Skeletal muscle satellite cell (primary cell): Measurements from ENCODE around the gene MED8.
"Not testable (repeated sequence)": the region's sequence is repeated elsewhere in the genome, so short reads cannot be mapped to it uniquely, and the experiment has no call there.

ENCODE experiments used
- H3K27me3 ChIP-seq: 2 replicates; pipeline ENCODE4 v1.7.0; 2013; ENCODE audit warnings: low read length; ENCODE audit not compliant: control insufficient read depth, insufficient read depth
- H3K36me3 ChIP-seq: 2 replicates; pipeline ENCODE4 v1.7.0; 2013; ENCODE audit warnings: mild to moderate bottlenecking, control low read depth, low read length; ENCODE audit not compliant: insufficient read depth
- H3K4me1 ChIP-seq: 2 replicates; pipeline ENCODE4 v1.7.0; 2013; ENCODE audit warnings: low read length; ENCODE audit not compliant: control insufficient read depth, insufficient read depth
- H3K4me2 ChIP-seq: 2 replicates; pipeline ENCODE4 v1.7.0; 2013; ENCODE audit warnings: mild to moderate bottlenecking, low read length
- H3K4me3 ChIP-seq: 2 replicates; pipeline ENCODE4 v1.7.0; 2013; ENCODE audit warnings: low read length
- H3K9ac ChIP-seq: 2 replicates; pipeline ENCODE4 v1.7.0; 2013; ENCODE audit warnings: mild to moderate bottlenecking, low read depth, low read length, moderate library complexity
- H3K9me3 ChIP-seq: replicated peaks from 2 replicates; pipeline ENCODE4 v1.7.0; 2013; ENCODE audit warnings: mild to moderate bottlenecking, control low read depth, low read length

Gene MED8

DNA sequence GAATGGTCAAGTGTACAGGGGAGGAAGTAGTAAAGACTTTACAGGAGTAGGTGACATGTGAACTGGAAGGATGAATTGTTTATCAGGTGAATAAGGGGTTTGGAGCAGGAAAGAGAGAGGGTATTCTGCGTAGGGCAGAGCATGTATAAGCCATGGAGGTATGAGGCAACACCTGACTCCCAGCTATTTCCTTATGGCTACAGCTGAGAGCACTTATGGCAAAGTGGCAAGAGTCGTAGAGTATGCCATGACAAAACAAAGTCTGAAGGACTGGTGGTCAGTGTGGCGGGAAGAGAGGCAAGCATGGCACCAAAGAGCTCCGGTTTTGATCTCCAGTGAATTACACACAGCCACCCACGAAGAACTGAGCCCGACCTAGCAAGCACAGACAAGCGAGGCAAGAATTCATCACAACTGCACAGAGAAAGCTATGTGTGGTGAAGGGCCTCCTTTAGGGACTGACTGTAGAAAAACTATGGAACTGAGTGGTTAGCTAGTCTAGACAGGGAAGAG is 12.8 kb downstream of the MED8 start:
- Histone ChIP-seq H3K4me2 (no peak overlapping the region), H3K4me3 (no peak overlapping the region), H3K36me3 (peaks cover under 1% of the 10 kb centered on the region), H3K9ac (no peak overlapping the region), H3K9me3 (no peaks in the 10 kb centered on the region), H3K27me3 (no peaks in the 10 kb centered on the region), H3K4me1 (peaks cover 26% of the 10 kb centered on the region)

DNA sequence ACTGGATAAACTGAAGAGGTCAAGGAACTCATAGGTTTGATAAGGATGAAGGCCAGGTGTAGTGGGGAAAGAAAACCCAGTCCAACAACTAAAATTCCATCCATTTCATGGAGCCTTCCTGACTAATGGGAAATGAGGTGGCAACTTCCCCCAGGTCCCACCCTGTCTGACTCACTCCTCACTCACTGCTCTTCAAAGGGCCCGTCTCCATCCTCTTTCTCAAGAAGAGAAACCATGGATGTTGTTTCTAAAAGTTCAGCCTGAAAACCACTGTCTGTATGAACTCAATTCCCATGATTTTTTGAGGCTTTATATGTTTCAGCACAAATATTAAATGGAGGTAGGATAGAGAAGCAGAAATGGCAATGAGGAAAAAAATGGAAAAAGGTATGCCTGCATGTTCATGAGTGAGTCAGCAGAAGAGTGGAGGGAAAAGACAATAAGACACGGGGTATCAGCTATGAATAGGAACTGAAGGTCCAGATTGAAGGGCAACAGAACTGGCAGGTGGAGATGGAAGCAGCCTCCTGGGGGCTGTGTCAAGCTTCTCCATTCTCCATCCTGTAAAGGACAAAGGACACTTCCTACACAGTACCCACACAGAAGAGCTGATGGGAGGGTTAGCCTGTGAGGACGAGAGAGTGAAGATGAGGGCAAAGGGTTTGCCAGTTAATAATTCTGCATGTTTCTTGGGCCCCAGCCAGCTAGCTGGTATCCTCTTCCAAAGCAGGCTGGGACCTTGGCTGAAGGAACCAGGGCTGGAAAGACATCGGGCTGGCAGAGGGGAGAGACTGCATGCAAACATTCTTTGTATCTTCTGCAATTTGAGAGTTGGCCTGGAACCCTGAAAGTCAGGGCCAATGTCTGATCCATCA is 16.3 kb downstream of the MED8 start:
- H3K4me2 ChIP-seq, result peak overlapping the region; percentile 48
- H3K4me1 ChIP-seq, result peaks cover 36% of the 10 kb centered on the region
- H3K9ac ChIP-seq, result peak overlapping the region; percentile 12
- H3K4me3 ChIP-seq, result peak overlapping the region; percentile 15
- H3K9me3 ChIP-seq, result no peaks in the 10 kb centered on the region
- H3K27me3 ChIP-seq, result no peaks in the 10 kb centered on the region
- H3K36me3 ChIP-seq, result no peaks in the 10 kb centered on the region

DNA sequence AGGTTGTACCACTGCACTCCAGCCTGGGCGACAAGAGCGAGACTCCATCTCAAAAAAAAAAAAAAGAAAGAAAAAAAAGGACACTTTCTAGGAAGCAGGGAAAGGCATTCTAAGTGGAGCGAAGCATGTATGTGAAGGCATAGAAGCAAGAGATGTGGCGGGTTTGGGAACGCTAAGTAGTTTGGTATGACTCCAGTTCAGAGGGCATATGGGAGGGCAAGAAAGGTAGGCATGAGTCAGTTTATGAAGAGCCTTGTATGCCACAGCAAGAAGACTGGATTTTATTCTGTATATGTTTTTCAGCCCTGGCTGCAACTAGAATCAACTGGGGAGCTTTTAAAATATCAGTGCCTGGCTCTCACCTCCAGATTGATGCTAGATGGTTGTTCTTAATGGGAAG is 17.4 kb downstream of the MED8 start:
- H3K9ac ChIP-seq, result no peak overlapping the region
- no peak overlapping the region for H3K4me2 ChIP-seq
- no peaks in the 10 kb centered on the region for H3K9me3 ChIP-seq
- peaks cover 36% of the 10 kb centered on the region for H3K4me1 ChIP-seq
- no peak overlapping the region for H3K4me3 ChIP-seq
- no peaks in the 10 kb centered on the region for H3K36me3 ChIP-seq
- no peaks in the 10 kb centered on the region for H3K27me3 ChIP-seq

DNA sequence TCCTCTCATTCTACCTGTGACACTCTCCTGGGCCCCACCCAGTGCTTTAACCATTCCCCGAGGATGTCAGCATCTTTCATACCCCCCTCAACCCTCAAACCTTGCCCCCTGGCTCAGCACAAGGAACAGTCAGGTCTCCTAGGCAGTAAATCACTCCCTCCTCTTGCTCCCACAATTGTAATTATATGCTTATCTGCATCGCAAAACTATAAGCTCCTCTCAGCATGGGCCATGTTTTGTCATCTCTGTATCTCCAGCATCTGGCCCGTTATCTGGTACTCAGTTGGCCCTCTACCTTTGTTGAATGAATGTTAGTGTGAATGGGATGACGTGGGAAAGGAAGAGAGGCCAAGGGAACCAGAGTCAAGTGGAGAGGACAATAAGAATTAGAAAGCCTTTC is 19.0 kb downstream of the MED8 start:
- no peak overlapping the region for H3K4me3 ChIP-seq
- H3K4me1 ChIP-seq, result peaks cover 49% of the 10 kb centered on the region
- no peak overlapping the region for H3K4me2 ChIP-seq
- no peaks in the 10 kb centered on the region for H3K9me3 ChIP-seq
- H3K27me3 ChIP-seq, result no peaks in the 10 kb centered on the region
- no peak overlapping the region for H3K9ac ChIP-seq
- no peaks in the 10 kb centered on the region for H3K36me3 ChIP-seq

DNA sequence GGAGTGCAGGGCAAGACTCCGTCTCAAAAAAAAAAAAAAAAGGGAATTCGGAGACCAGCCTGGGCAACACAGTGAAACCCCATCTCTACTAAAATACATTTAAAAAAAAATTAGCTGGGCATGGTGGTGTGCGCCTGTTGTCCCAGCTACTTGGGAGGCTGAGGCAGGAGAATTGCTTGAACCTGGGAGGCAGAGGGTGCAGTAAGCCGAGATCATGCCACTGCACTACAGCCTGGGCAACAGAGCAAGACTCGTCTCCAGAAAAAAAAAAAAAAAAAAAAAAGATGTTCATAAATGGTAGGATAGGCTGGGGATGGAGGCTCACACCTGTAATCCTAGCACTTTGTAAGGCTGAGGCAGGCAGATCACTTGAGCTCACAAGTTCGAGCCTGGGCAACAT is 19.8 kb downstream of the MED8 start:
- not testable (repeated sequence) for H3K9me3 ChIP-seq, H3K4me2 ChIP-seq, H3K36me3 ChIP-seq, H3K4me3 ChIP-seq, H3K9ac ChIP-seq, H3K27me3 ChIP-seq
- peaks cover 49% of the 10 kb centered on the region for H3K4me1 ChIP-seq

DNA sequence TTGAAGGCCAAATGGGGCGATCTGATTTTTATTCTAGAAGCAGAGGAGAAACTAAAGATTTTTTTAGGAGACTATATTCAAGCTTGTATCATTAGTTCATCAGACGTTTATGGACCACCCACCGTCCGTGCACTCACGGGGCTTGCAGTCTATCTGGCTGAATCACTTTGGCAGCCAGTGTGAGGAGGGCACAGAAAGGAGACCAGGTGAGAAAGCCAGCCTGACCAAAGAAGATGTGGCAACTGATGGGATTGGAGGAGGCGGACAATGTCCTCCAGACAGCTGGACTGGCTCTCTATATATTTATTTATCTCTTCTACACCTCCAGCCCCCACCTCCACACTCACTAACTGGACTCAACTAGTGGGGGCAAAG is 21.0 kb downstream of the MED8 start:
- Histone ChIP-seq H3K27me3 (no peaks in the 10 kb centered on the region), H3K4me3 (peak overlapping the region; percentile 88), H3K4me1 (peaks cover 42% of the 10 kb centered on the region), H3K9me3 (no peaks in the 10 kb centered on the region), H3K36me3 (peaks cover 17% of the 10 kb centered on the region), H3K4me2 (peak overlapping the region; percentile 84), H3K9ac (peak overlapping the region; percentile 94)

DNA sequence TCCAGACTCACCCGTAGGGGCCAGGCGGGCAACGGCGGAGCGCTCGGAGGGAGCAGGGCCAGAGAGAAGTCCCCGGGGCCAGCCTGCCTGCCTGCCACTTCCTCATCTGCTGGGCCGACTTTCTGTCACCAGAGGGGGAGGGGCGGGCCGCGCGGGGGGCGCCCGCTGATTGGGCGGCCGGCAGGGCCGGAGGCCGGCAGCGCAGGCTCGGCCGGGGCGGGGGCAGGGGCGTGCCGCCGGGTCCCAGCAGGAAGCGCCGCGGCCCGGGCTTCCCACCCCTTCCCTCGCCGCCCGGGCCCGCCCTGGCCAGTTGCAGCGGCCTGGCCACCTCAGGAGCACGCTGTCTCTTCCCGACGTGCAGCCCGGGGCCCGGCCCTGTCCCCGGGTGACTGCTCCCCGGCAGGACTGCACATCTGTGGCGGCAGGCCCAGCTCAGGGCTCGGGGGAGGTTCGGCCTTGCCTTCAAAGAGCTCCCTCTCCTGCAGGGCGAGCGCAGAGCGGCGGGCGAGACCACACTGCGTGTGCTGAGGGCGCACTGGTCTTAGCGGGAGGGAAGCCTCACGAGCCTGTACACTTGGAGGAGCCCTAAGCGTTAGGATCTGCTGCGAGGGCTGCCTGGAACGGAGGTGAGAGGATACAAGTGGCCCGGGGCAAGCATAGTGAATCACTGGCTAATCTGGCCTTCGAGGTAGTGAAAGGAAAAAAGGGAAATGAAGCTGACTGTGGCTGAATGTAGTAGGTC is 21.5 kb downstream of the MED8 start, which contains the start of gene ELOVL1:
Gene ELOVL1 (minus strand): TSS at position 108 of the 742 bp plus-strand sequence. CDS start 2,402 bp downstream, outside the sequence.
- Histone ChIP-seq H3K27me3 (no peaks in the 10 kb centered on the region), H3K4me2 (peak within 1 kb of the TSS; percentile 84), H3K9ac (peak within 1 kb of the TSS; percentile 94), H3K9me3 (no peaks in the 10 kb centered on the region), H3K4me1 (peaks cover 36% of the 10 kb centered on the region), H3K36me3 (peaks cover 22% of the 10 kb centered on the region), H3K4me3 (peak within 1 kb of the TSS; percentile 88)

DNA sequence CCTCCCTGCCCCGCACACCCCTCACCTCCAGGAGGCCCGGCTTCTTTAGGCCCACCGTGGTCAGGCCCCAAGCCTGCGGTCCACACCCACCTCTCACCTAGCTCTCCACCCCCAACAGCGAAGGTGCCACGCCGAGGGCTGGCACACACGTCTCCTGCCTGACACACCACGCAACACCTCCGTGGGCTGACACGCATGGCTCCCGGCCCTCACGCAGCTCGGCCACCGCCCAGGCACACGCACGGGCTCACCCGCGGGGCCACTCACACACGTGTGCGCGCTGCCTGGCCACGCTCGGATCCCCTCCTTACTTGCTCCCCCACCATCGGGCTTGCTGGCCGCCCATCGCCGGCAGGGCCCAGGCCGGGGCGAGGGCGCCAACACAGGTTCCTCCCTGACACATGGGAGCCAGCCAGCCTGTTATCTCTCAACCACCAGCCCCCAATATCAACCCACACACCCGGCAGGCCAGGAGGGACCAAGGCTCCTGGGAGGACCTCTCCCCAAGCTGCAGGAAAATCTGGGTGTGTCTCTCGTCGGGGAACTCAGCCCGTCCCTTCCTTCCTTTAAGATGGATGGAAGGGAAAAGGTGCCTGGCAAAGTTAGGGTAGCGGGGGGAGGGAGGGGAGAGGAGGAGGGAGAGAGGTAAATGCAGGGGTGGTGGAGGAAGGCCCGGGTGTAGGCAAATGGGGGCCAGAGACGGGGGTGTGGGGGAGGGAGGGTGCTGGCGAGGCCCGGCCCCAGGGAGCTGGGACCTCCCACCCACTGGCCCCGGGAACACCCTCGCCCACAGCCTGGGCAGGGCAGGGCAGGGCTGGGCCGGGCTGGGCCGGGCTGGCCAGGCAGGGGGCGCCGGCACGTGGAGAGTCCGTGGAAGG is 22.3 kb downstream of the MED8 start:
- peak overlapping the region; percentile 88 for H3K4me3 ChIP-seq
- no peaks in the 10 kb centered on the region for H3K9me3 ChIP-seq
- peaks cover 29% of the 10 kb centered on the region for H3K36me3 ChIP-seq
- peak overlapping the region; percentile 94 for H3K9ac ChIP-seq
- H3K27me3 ChIP-seq, result no peaks in the 10 kb centered on the region
- peaks cover 28% of the 10 kb centered on the region for H3K4me1 ChIP-seq
- H3K4me2 ChIP-seq, result peak overlapping the region; percentile 84

DNA sequence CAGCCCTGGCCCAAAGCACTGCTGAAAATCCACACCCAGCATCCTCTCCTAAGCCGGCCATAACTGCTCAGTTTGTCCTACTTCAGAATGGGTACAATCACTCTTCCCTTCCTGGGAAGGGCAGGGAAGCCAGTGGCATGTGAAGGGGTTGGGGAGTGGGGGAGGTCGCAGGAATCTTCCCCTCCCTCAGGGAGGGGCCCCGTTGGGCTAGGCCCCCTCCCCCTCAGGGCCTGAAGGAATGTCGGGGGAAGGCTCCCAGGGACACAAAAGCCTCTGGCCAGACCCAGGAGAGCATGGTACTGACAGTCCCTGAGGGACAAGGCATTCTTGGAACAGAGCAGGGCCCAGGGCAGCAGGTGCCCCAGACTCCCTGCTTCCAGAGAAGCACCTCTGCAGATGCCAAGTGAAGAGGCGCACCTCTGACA is 23.0 kb downstream of the MED8 start:
- H3K4me2 ChIP-seq, result peak overlapping the region; percentile 84
- peak overlapping the region; percentile 88 for H3K4me3 ChIP-seq
- H3K4me1 ChIP-seq, result peaks cover 24% of the 10 kb centered on the region
- H3K9me3 ChIP-seq, result no peaks in the 10 kb centered on the region
- peaks cover 36% of the 10 kb centered on the region for H3K36me3 ChIP-seq
- peak overlapping the region; percentile 94 for H3K9ac ChIP-seq
- no peaks in the 10 kb centered on the region for H3K27me3 ChIP-seq

DNA sequence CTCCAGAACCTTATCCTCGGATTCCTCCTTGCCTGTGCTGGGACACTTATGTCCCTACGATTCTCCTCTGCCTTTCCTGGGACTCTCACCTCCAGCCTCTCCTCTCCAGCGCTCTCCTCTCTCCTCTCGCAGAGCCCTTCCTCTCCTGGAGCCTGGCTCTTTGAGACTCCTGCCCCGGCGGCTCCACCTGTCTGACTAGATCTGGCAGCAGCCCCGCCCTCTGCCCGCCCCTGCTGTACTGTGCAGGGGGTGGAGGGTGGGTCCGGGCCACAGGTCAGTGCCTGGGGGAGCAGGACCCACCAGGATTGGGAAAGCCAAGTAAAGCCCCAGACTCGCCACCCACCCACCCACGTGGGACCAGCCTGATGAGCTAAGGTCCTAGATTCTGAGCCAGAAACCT is 23.4 kb downstream of the MED8 start:
- peak overlapping the region; percentile 88 for H3K4me3 ChIP-seq
- no peaks in the 10 kb centered on the region for H3K9me3 ChIP-seq
- H3K9ac ChIP-seq, result peak overlapping the region; percentile 94
- peaks cover 40% of the 10 kb centered on the region for H3K36me3 ChIP-seq
- peak overlapping the region; percentile 84 for H3K4me2 ChIP-seq
- H3K4me1 ChIP-seq, result peaks cover 27% of the 10 kb centered on the region
- no peaks in the 10 kb centered on the region for H3K27me3 ChIP-seq

DNA sequence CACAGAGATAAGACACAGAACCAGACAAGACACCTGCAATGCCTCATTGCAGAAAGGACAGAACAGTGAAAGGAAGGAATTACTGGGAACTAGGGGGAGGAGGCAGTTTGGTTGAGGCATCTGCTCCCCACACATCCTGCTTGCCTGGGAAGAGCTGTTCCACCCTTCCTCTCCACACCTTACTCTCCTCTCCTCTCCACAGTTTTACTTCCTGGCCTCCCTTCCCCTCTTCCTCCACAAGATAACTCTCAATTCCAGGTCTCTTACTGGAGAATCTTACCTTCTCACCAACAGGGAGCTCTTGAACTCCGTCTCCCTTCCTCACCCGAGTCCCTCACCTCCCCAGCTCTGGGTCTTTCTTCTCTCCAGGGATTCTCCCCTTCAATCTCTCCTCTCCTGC is 23.9 kb downstream of the MED8 start:
- peaks cover 45% of the 10 kb centered on the region for H3K36me3 ChIP-seq
- peak overlapping the region; percentile 11 for H3K9ac ChIP-seq
- peak overlapping the region; percentile 84 for H3K4me2 ChIP-seq
- no peaks in the 10 kb centered on the region for H3K27me3 ChIP-seq
- H3K9me3 ChIP-seq, result no peaks in the 10 kb centered on the region
- H3K4me3 ChIP-seq, result peak overlapping the region; percentile 88
- peaks cover 32% of the 10 kb centered on the region for H3K4me1 ChIP-seq
